GM20000 (cell line): ENCODE data around the gene C7orf33.

Source experiments
- DNase-seq: peaks from one replicate; pipeline ENCODE4 v3.0.0; 2012; ENCODE audit warnings: low spot score
- TF ChIP-seq, protein P1 (sequence below): IDR thresholded peaks from 2 replicates; pipeline ENCODE4 v1.5.1; 2012; ENCODE audit warnings: mild to moderate bottlenecking, control low read depth; ENCODE audit errors: extremely low read depth, missing control alignments

Gene C7orf33

GRCh38 chr7:148633761-148634160 is 43.2 kb downstream of the C7orf33 start:
- DNase-seq, result no peak
- TF ChIP-seq, protein P1, sequence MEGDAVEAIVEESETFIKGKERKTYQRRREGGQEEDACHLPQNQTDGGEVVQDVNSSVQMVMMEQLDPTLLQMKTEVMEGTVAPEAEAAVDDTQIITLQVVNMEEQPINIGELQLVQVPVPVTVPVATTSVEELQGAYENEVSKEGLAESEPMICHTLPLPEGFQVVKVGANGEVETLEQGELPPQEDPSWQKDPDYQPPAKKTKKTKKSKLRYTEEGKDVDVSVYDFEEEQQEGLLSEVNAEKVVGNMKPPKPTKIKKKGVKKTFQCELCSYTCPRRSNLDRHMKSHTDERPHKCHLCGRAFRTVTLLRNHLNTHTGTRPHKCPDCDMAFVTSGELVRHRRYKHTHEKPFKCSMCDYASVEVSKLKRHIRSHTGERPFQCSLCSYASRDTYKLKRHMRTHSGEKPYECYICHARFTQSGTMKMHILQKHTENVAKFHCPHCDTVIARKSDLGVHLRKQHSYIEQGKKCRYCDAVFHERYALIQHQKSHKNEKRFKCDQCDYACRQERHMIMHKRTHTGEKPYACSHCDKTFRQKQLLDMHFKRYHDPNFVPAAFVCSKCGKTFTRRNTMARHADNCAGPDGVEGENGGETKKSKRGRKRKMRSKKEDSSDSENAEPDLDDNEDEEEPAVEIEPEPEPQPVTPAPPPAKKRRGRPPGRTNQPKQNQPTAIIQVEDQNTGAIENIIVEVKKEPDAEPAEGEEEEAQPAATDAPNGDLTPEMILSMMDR, result no peak

DNA sequence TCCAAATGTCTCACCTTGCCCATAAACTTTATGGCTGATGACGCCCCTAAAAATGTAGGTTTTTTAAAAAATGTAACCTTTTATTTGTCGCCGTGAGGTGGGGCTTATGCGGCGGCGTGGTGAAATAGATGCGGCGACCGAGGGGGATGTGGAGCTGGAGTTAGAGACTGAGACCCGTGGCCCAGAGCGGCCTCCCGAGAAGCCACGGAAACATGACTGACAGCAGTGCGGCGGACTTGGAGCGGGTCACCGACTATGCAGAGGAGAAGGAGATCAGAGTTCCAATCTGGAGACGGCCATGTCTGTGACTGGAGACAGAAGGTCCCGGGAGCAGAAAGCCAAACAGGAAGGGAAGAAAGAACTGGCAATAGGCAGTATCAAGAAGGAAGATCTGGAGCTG is 46.5 kb downstream of the C7orf33 start:
- no peak for DNase-seq
- TF ChIP-seq, protein P1, result no peak

GRCh38 chr7:148645898-148646297 is 55.3 kb downstream of the C7orf33 start:
- TF ChIP-seq, protein P1, result no peak
- DNase-seq, result no peak

DNA sequence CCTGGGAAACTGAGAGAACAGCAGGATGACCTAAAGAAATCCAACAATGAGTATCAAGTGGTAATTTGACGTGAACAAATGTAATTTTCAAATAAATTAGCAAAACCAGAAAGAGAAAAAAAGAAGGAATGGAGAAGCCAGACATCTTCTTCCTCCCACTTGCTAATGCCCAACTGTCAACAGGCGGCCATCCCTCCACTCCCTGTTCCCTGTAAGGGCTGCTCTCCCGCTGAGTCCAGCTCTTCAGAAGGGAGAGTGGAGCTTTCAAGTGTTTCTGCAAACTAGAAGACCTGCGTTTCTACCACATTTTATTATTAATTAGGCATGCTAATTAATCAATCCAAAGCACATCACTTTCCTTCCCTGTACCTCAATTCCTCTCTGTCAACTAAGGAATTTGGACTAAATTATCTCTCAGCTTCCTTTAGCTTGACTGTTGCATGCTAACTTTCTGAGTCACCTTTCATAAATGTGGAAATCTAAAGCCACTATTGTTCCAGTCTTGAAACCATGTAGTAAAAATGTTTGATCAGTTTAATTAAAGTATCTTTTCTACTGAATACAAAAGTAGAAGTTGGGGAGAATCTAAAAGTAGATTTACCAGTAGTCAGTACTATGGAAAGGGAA is 59.8 kb downstream of the C7orf33 start:
- TF ChIP-seq, protein P1, result no peak
- no peak for DNase-seq

DNA sequence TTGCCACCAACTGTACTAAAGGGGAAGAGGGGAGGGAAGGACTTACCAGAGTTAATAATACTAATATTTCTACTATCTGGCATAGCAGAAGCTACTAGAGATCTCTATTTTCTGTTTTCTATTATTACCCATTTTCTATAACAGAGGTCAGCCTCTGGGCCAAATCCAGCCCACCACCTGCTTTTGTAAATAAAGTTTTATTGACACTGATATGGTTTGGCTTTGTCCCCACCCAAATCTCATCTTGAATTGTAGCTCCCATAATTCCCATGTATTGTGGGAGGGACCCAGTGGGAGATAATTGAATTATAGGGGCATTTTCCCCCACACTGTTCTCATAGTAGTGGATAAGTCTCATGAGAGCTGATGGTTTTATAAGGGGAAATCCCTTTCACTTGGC is 62.2 kb downstream of the C7orf33 start:
- TF ChIP-seq, protein P1, result no peak
- DNase-seq, result no peak

DNA sequence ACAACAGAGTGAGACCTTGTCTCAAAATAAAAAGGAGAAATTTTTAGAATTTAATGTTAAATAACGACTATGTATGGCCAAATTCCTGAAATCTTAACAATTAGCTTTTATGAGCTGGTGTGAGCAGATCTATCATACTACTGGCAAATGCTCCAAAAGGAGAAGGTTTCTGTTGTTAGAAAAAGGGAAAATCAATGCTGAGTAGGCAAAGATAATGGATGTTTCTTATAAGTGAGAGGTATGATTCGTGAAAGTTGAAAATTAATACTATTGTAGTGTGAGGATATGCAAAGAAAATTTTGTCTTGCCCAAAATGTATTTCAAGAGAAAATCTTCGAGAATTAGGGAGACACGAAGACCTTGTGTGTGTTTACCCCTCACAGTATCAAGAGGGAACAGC is 67.4 kb downstream of the C7orf33 start:
- TF ChIP-seq, protein P1, result no peak
- DNase-seq, result no peak

DNA sequence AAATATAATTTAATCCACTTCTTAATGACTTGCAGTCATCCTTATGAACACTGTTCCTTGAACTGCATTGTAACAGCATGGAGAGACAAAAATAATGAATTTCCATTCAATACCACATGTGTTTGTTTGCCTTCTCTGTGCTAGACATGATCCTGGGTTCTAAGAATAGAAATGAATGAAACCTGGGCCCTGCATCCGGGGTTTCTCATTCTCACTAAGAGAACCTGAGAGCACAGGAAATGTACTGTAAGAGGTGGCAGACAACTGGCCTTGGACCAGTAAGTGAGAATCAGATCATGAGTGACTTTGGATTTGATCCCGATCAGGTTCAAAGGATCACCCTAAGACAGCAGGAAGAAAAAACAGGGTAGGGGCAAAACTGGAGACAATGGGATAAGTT is 70.9 kb downstream of the C7orf33 start:
- no peak for DNase-seq
- TF ChIP-seq, protein P1, result no peak
